Stimulated activated naive CD4-positive, alpha-beta T cell treated with Interleukin-2 at 50 U/mL for 16 hours (primary cell): ENCODE measurements around the gene SAP25.

ENCODE experiments used
- DNase-seq: peaks from one replicate; lab custom pipeline; 2025; lab: John Stamatoyannopoulos, UW

Gene SAP25

DNA sequence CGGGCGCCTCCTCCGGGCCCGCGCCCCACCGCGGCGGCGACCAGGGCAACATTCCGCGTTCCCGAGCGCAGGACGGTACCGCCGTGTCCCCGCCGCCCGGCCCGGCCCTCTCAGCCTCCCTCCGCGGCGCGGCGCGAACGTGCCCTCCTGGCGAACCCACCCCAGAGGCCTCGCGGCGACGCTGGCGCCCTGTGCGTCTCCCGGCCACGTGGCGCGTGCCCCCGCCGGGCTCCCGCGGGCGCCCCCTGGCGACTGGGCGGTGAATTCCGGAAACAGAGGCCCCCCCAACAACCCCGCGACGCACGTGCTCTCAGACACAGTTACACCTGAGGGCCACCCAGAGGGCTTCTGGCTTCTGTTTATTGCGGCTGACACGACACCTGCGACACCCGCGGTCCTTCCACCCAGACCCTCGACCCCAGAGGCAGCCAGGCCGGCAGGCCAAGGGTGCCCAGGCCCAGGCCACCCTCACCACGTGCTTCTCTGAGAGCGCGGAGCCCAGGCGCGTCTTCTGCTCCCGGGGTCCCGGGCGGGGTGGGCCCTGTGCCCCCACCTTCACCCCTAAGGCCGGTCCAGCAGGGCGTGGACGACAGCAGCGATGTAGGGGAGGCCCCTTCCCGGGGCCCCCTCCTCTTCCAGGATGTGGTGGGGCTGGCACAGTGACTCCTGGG is at the start of gene SAP25:
SAP25 (minus strand) TSS at position 210 of the 671 bp plus-strand sequence; CDS start at position 52, 158 bp downstream.
- DNase-seq = no peak

DNA sequence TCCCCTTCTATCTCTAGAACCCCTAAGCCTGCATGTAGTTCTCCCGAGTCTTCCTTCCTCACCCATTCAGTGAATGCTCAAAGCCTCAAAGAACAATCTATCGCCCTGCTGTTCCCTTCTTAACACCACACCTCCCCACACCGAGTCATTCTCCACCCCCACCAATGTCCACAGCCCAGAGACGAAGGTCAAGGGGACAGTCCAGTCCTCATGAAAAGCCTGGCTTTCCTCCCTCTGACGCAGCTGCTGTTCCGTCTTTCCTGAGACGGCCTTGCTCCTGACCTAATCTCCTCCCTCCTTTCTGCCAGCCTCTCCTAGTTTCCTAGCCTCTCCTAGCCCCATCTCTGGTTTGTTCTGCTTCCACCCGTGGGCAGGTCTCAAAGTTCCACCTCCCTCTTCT is 47.9 kb upstream of the SAP25 start:
- DNase-seq = no peak

GRCh38 chr7:100620804-100621203 is 47.1 kb upstream of the SAP25 start:
- no peak for DNase-seq

- no peak for DNase-seq
Observed at GRCh38 chr7:100620239-100620638, 46.5 kb upstream of the SAP25 start.

DNA sequence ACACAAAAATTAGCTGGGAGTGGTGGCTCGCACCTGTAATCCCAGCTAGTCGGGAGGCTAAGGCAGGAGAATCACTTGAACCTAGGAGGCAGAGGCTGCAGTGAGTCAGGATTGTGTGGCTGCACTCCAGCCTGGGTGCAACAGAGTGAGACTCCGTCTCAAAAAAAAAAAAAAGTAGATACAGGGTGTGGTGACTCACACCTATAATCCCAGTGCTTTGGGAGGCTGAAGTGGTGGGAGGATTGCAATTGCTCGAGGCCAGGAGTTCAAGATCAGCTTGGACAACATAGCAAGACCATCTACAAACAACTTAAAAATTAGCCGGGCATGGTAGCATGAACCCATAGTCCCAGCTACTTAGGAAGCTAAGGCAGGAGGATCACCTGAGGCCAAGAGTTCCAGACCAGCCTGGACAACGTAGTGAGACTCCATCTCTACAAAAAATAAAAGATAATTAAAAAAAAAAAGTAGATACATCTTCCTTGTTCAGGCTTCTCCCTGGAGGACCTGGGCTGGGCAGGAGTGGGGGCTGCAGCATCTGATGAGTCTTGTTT is 40.7 kb upstream of the SAP25 start:
- DNase-seq = no peak

- DNase-seq = no peak
Observed at GRCh38 chr7:100613412-100614175, 39.9 kb upstream of the SAP25 start.

DNA sequence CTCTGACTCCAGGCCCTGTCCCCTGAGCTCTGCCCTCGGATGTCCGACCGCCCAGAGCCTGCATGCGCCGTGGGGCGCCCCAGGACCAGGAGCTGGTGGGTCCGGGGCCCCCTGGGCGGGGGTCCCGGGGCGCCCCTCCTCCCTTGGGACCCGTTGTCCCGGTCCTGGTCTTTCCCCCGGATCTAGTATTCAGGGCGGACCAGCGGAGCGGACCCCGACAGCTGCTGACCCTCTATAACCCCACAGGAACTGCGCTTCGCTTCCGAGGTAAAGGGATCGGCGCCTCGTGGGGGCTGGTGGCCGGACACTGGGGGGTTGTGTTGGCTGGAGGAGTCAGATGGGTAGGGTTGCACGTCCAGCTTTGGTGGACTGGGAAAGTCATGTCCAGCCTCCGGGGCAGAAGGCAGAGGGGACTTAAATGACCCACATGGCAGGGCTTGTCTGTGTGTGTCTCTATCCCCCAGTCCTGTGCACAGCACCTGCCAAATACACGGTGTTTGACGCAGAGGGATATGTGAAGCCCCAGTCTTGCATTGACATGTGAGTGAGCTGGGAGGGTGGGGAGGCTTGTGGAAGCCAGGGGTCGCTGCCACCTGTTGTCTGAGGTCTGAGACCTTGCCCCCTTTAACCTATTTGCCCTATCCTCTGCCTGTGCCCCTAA is 39.2 kb upstream of the SAP25 start:
- DNase-seq = no peak

DNA sequence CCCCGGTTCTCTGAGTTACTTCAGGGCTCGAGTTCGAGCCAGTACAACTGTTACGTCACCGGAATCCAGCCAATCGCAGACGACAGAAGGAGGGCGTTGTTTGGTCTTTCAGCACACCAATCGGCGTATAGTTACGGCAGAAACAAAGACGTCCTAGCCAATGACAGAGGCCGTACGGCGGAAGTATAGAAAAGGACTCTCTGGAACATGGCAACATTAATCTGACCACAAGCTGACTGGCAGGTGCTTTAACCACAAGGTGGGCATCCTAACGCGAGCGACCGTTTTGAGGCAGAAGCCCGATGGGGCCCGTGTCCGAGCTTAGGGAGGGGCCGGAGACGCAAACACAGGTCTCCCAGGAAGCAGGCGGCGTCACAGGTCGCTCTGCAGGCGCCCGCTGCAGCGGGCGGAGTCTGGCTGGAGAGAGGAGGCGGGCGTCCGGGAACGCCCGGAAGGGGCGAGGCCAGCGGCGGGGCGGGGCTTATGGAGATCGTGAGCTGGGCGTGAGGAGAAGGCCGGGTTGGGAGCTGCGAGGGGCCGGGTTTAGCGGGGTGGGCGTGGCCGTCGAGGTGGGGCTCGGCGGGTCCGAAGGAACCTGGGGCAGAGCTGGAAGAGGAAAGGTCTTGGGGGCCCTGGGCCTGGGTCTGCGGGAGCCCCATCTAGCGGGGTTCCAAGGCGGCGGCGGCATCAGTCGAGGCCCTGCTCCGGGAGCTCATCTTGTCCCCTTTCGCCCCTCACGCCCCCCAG is 38.5 kb upstream of the SAP25 start, which contains the start of gene MOSPD3:
MOSPD3 (plus strand) TSS at position 558 of the 747 bp plus-strand sequence. CDS start 252 bp downstream, outside the sequence.
- peak; percentile 95 for DNase-seq

DNA sequence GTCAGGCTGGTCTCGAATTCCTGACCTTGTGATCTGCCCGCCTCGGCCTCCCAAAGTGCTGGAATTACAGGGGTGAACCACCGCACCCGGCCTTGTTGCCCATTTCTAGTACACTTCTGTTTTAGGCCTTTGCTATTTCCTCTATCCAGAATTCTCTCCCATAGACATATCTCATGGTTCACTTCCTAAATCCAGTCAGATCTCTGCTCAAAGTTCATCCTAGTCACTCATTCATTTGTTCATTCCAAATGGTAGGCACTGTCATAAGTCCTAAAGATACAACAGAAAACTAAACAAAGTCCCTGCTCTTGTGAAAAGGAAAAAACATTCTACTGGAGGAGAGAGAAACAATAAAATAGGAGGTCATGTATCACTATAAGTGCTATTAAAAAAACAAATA is 36.3 kb upstream of the SAP25 start:
- no peak for DNase-seq

DNA sequence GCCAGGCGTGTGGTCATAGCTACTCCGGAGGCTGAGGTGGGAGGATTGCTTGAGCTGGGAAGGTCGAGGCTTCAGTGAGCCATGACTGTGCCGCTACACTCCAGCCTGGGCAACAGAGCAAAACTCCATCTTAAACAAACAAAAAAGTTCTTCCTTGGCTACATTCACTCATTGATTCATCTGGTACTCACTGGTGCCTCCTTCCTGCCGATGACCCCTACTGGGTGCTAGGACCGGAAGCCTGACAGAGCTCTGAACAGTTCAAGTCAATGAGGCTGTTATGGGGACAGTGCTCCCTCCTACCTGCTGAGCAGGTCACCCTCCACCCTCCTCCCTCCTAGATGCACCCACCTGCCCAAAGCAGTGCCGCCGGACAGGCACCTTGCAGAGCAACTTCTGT is 33.4 kb upstream of the SAP25 start:
- no peak for DNase-seq

DNA sequence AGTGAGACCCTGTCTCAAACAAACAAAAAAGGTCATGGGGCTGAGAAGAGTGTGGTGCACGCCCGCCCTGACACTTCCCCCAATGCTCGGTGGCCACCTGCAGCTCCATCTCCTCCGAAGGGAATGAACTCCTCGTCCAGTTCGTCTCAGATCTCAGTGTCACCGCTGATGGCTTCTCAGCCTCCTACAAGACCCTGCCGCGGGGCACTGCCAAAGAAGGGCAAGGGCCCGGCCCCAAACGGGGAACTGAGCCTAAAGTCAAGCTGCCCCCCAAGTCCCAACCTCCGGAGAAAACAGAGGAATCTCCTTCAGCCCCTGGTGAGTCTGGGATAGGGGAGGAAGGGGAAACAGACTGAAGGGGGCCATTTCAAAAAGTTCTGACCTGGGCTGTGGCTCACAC is 32.6 kb upstream of the SAP25 start:
- no peak for DNase-seq

- DNase-seq = peak; percentile 31
Observed at GRCh38 chr7:100604976-100605911, 31.5 kb upstream of the SAP25 start.

GRCh38 chr7:100604028-100604975 is 30.6 kb upstream of the SAP25 start:
- DNase-seq = peak; percentile 87

GRCh38 chr7:100603726-100604027 is 30.0 kb upstream of the SAP25 start:
- DNase-seq = no peak

DNA sequence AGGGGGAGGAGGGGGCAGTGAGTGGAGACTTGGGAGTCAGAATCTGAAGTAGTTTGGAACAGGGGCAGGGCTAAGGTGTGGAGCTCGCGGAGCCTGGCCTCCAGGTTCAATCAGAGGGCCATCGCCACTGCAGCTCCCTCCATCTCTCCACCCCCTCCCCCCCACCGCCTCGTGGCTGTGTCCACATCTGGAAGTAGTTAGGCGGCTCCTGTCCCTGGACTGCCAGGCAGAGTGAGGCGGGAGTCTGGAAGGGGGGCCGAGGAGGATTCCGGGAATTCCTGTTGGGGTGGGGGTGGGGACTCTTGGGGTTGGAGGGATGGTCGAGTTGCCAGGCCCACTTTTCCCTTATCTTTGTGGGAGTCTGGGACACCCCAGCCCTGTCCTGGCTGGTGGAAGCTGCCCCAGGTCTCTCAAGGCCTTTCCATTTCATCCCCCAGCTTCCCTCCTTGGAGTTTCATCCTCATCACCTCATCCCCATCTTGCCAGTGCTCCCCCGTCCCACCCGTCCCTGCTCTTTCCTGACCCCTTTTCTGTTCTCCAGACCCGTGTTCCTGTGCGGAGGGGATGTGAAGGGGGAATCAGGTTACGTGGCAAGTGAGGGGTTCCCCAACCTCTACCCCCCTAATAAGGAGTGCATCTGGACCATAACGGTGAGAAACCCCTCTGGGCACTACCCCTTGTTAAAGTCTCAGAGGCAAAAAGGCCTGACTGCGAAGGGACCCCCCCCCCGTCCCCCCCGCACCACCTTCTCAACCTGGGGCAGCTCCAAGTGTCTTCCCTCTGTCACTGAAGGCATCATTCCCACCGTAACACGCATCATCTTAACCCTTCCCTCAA is 29.4 kb upstream of the SAP25 start:
- DNase-seq = no peak

- no peak for DNase-seq
Observed at GRCh38 chr7:100600730-100601038, 27.0 kb upstream of the SAP25 start.

- DNase-seq = no peak
Observed at GRCh38 chr7:100599911-100600729, 26.4 kb upstream of the SAP25 start.

GRCh38 chr7:100598425-100598824 is 24.7 kb upstream of the SAP25 start:
- DNase-seq = no peak
